Forelimb muscle (tissue), 1 donor: Measurements from ENCODE around the gene C3orf49. TPM values are rescaled to one million over a fixed set of nuclear protein-coding genes. Genes with fewer than 3 reads are reported as not detected.

Experiments
- DNase-seq: peaks from one replicate; pipeline ENCODE4 v3.0.0-alpha.2; 2013; ENCODE audit warnings: low read depth
- polyA plus RNA-seq: library from polyadenylated mRNA; unstranded; fragments of 120-200 nt; gene quantifications from one replicate; pipeline ENCODE4 v1.2.1, GENCODE V29; 2013; ENCODE audit not compliant: insufficient read length

C3orf49 gene
- polyA plus RNA-seq, 1 donor = 0.22 TPM

DNA sequence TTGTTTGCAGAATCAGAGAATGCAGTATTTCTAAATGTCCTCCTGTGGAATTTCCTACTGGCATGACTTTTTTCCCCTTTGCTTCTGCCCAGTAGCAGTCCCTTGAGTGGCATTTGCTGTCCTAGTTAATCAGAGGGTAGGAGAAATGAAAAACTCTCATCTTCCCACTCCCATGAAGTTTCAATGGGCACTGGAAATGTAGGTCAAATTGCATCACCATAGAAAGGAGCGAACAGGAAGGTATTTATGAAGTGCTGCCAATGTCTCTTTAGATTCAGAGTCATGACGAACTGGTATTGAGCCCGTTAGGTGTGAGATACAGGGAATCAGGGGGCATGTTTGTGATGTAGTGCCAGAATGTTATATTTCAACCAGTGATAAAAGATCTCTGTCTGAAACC, 67.8 kb downstream of the C3orf49 start:
- no peak for DNase-seq

DNA sequence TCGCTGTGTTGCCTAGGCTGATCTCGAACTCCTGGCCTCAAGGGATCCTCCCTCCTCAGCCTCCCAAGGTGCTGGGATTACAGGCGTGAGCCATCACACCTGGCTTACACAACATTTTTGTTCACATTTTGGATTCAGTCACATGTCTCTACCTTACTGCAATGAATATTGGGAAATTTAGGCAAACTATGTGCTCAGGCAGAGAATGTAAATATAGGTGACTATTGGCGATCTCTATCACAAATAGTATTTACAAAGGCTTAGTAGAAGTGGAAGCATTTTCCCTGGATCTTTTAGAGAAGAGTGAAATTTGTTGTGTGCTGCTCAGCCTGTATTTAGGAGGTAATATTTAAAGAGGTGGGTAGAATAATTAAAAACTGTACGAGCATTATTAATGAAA, 72.4 kb downstream of the C3orf49 start:
- no peak for DNase-seq

DNA sequence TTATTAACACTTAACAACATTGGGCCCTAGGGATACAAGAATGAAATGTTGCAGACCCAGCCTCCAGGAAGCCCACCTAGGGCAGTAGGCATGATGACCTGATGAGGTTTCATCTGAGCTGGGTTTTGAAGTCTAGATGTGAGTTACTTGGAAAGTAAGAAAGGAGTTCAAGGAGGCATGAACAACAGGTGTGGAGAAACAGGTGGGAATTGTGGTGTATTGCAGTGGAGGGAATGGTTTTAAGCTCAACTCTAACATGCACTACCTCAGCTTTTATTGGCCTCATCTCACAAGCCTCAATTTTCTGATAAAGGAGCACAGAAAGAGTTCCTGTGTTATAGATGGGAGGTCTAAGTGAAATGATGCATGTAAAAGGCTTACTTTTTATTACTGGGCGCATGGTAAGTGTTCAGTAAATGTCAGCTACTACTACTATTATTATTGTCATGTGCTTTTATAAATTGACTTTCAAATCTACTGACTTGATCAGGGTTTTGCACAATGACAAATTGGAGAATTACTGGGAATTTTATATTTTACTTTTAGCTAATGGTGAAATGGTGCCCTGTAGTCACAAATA, 73.8 kb downstream of the C3orf49 start:
- DNase-seq = no peak

DNA sequence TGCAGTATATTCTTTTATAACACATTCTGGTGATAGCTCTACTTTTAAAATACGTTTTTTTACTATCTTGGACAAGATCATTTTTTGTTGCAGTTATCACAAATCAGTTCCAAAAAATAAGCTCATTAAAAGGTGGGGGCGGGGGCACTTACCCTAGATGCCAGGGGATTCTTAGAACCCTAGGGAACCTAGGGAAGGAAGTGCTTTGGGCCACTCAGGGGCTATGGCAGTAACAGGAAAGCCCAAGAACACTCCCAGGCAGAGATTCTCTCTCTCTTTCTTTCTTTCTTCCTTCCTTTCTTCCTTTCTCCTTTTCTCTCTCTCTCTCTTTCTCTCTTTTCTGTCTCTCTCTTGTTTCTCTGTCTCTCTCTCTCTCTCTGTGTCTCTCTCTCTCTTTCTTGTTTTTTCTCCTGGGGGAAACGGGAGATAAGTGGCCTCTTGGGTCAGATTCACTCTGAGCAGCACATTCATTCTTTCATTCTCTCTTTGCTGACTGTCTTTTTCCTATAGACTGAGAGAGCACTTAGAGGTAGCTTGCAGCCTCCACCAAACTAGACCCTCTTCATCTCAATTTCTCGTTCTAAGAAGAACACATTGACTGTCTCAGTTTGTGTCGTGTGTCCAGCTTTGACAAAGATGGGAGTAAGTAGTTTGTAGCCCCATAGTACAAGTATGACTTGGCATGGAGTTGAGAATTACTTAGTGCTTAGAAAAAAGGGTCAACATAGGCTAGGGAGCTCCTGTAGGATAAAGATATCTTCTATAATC, 76.5 kb downstream of the C3orf49 start:
- no peak for DNase-seq

DNA sequence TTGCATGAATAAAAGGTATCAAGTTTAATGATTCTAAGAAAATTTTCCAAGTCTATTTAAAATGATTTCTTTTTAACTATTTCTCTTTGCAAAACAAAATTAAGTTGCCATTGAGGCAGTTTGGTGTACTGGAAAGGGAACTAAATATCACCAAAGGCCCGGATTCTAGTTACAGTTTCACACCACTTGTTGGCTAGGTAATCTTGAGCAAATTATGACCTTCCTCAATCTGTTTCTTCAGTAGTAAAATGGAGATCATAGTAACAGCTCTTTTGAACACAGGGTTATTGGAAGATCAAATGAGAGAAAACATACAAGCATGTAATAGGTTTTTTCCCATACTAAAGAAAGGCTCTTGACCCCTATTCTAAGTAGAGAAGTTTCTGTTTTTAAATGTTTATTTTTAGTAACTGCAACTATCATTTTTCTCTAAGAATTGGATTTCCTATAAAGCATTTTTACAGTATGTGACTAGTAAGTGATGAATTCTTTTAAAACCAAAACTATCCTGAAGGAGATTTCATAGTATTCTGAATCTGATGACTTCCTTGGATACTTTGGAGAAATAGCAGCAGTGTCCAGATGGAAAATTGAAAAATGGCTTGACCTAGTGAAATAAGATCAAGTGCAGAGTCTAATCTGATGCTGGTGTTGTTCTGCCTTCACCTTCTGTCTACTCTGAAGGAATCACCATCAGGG, 77.4 kb downstream of the C3orf49 start:
- no peak for DNase-seq

Other genes with a start within 250 kb of the C3orf49 start
- not detected for gene SNTN, start 166.6 kb upstream of the C3orf49 start, polyA plus RNA-seq
- gene THOC7, start 44.5 kb downstream of the C3orf49 start, polyA plus RNA-seq = 52.7 TPM
- gene ATXN7, start 44.6 kb downstream of the C3orf49 start, polyA plus RNA-seq = 11.3 TPM
- gene SCAANT1, start 93.1 kb downstream of the C3orf49 start, polyA plus RNA-seq = 1.0 TPM
- gene PSMD6, start 204.2 kb downstream of the C3orf49 start, polyA plus RNA-seq = 78.5 TPM